ENCODE data around the gene KBTBD2.
A peak's percentile ranks its signal among the peaks of the same experiment; 100 is the strongest.
"Not testable (repeated sequence)": the region's sequence is repeated elsewhere in the genome, so short reads cannot be mapped to it uniquely, and the experiment has no call there.

KBTBD2 gene

GRCh38 chr7:32858648-32859047, 32.9 kb downstream of the KBTBD2 start:
- DNase-seq (ENCODE audit: insufficient read length, low spot score) (no peak), FAIRE-seq (no peak)

- not testable (repeated sequence) for FAIRE-seq; DNase-seq (ENCODE audit: insufficient read length, low spot score)
Observed at GRCh38 chr7:32857063-32857462, 34.5 kb downstream of the KBTBD2 start.

- FAIRE-seq; DNase-seq (ENCODE audit: insufficient read length, low spot score): not testable (repeated sequence)
Observed at GRCh38 chr7:32855837-32856775, 35.5 kb downstream of the KBTBD2 start.

GRCh38 chr7:32850654-32851053, 40.9 kb downstream of the KBTBD2 start:
- FAIRE-seq; DNase-seq (ENCODE audit: insufficient read length, low spot score): not testable (repeated sequence)

- not testable (repeated sequence) for DNase-seq (ENCODE audit: insufficient read length, low spot score); FAIRE-seq
Observed at GRCh38 chr7:32848655-32849054, 42.9 kb downstream of the KBTBD2 start.

- FAIRE-seq (no peak), DNase-seq (ENCODE audit: insufficient read length, low spot score) (peak; percentile 75)
Observed at GRCh38 chr7:32846630-32847225, 44.8 kb downstream of the KBTBD2 start.

- not testable (repeated sequence) for FAIRE-seq; DNase-seq (ENCODE audit: insufficient read length, low spot score)
Observed at GRCh38 chr7:32844748-32845147, 46.8 kb downstream of the KBTBD2 start.

GRCh38 chr7:32843763-32844162, 47.8 kb downstream of the KBTBD2 start:
- DNase-seq (ENCODE audit: insufficient read length, low spot score); FAIRE-seq: not testable (repeated sequence)

- DNase-seq (ENCODE audit: insufficient read length, low spot score); FAIRE-seq: not testable (repeated sequence)
Observed at GRCh38 chr7:32839846-32840245, 51.7 kb downstream of the KBTBD2 start.

GRCh38 chr7:32828996-32829752, 62.4 kb downstream of the KBTBD2 start:
- peak; percentile 48 for FAIRE-seq
- DNase-seq (ENCODE audit: insufficient read length, low spot score), result not testable (repeated sequence)
